MCF 10A (cell line): ENCODE data around the gene PNPLA1. TPM values are rescaled to one million over a fixed set of nuclear protein-coding genes. Genes with fewer than 3 reads are reported as not detected.

Experiments used
- BruUV-seq: library from RNA; stranded (reverse); fragments of 400-500 nt; replicated peaks from 2 replicates; lab custom pipeline; 2021; lab: Mats Ljungman, UMichigan
- CTCF ChIA-PET: fragments of 300-600 bp; sonication (Branson Sonifier 250); formaldehyde crosslinking; extraction: SDS; loops from one replicate; lab custom pipeline; 2021; ENCODE audit warnings: antibody characterized with exemption, inconsistent platforms; lab: Yijun Ruan, JAX
- POLR2A ChIA-PET: fragments of 300-600, 350-650 bp; sonication (Branson Sonifier 250); formaldehyde crosslinking; extraction: SDS; loops from one replicate; lab custom pipeline; 2020; ENCODE audit warnings: antibody characterized with exemption, inconsistent platforms; lab: Yijun Ruan, JAX
- DNase-seq: peaks from one replicate; pipeline ENCODE4 v3.0.0-alpha.2; 2018; ENCODE audit not compliant: unreplicated experiment
- H3K27ac Mint-ChIP-seq: one replicate; pipeline ENCODE4 v1.8.0; 2022; ENCODE audit warnings: mild to moderate bottlenecking, low read depth, mixed read lengths; ENCODE audit not compliant: unreplicated experiment
- H3K27me3 Mint-ChIP-seq: one replicate; pipeline ENCODE4 v1.8.0; 2022; ENCODE audit warnings: mixed read lengths; ENCODE audit not compliant: insufficient read depth, unreplicated experiment
- H3K36me3 Mint-ChIP-seq: one replicate; pipeline ENCODE4 v1.8.0; 2022; ENCODE audit warnings: mild to moderate bottlenecking, moderate library complexity, mixed read lengths; ENCODE audit not compliant: insufficient read depth, unreplicated experiment
- H3K4me1 Mint-ChIP-seq: one replicate; pipeline ENCODE4 v1.8.0; 2022; ENCODE audit warnings: mixed read lengths; ENCODE audit not compliant: insufficient read depth, unreplicated experiment
- H3K4me3 Mint-ChIP-seq: one replicate; pipeline ENCODE4 v1.8.0; 2022; ENCODE audit warnings: mild to moderate bottlenecking, moderate library complexity, mixed read lengths; ENCODE audit not compliant: unreplicated experiment
- H3K9me3 Mint-ChIP-seq: one replicate; pipeline ENCODE4 v1.8.0; 2022; ENCODE audit warnings: mixed read lengths; ENCODE audit not compliant: unreplicated experiment
- CTCF ChIP-seq: fragments of 200-600 bp; IDR thresholded peaks from one replicate; pipeline ENCODE4 v1.8.0; 2022; ENCODE audit warnings: antibody characterized with exemption, mild to moderate bottlenecking; ENCODE audit not compliant: unreplicated experiment
- intact Hi-C: fragments of 100-400 bp; cut with micrococcal nuclease; formaldehyde crosslinking; loops from 2 replicates; pipeline ENCODE4 v1.14.1; 2022
- total RNA-seq: library from RNA; stranded (reverse); gene quantifications from 2 replicates; pipeline ENCODE4 v1.2.3, GENCODE V29; 2022

Gene PNPLA1
- total RNA-seq, 1 experiment from 2014 or later = not detected

- intact Hi-C loops = no loop called here
- H3K4me3 Mint-ChIP-seq = no peak overlapping the region
- H3K36me3 Mint-ChIP-seq = no peaks in the 10 kb centered on the region
- no TSS peak for BruUV-seq
- no peaks in the 10 kb centered on the region for H3K9me3 Mint-ChIP-seq
- no peak for DNase-seq
- POLR2A ChIA-PET = no interaction called here
- TF ChIP-seq CTCF = no peak
- H3K27me3 Mint-ChIP-seq = peaks cover 78% of the 10 kb centered on the region
- H3K27ac Mint-ChIP-seq = no peak overlapping the region
- CTCF ChIA-PET = interaction anchor here (0.6 kb wide), 1 partner anchor 453 kb away, joined by 3 read pairs; no protein-coding TSS in a partner anchor
- H3K4me1 Mint-ChIP-seq = peaks cover under 1% of the 10 kb centered on the region
Measured at GRCh38 chr6:36273802-36274514, 4.1 kb downstream of the PNPLA1 start.

GRCh38 chr6:36276581-36277536 is 7.0 kb downstream of the PNPLA1 start:
- TF ChIP-seq CTCF = no peak
- H3K27me3 Mint-ChIP-seq = peaks cover 74% of the 10 kb centered on the region
- no TSS peak for BruUV-seq
- no peak overlapping the region for H3K27ac Mint-ChIP-seq
- DNase-seq = no peak
- ChIA-PET CTCF (interaction anchor here (0.6 kb wide), 1 partner anchor 235 kb away, joined by 3 read pairs; no protein-coding TSS in a partner anchor), POLR2A (interaction anchor here (0.7 kb wide), 2 partner anchors 8 to 45 kb away, joined by 3 read pairs; no protein-coding TSS in a partner anchor)
- H3K4me1 Mint-ChIP-seq = no peaks in the 10 kb centered on the region
- no peaks in the 10 kb centered on the region for H3K9me3 Mint-ChIP-seq
- H3K4me3 Mint-ChIP-seq = no peak overlapping the region
- intact Hi-C loops = no loop called here
- no peaks in the 10 kb centered on the region for H3K36me3 Mint-ChIP-seq

- no peaks in the 10 kb centered on the region for H3K4me1 Mint-ChIP-seq
- no TSS peak for BruUV-seq
- H3K9me3 Mint-ChIP-seq = no peaks in the 10 kb centered on the region
- H3K27me3 Mint-ChIP-seq = peaks cover 74% of the 10 kb centered on the region
- H3K36me3 Mint-ChIP-seq = no peaks in the 10 kb centered on the region
- no peak for TF ChIP-seq CTCF
- intact Hi-C loops = no loop called here
- ChIA-PET POLR2A (no interaction called here), CTCF (no interaction called here)
- H3K4me3 Mint-ChIP-seq = no peak overlapping the region
- no peak overlapping the region for H3K27ac Mint-ChIP-seq
- no peak for DNase-seq
Measured at GRCh38 chr6:36277946-36278470, 8.1 kb downstream of the PNPLA1 start.
